Measurements from ENCODE around the gene RIMS3. TPM values are rescaled to one million over a fixed set of nuclear protein-coding genes. Genes with fewer than 3 reads are reported as not detected.

RIMS3 gene
- total RNA-seq, 1 donor from 2014 or later, result 6.2 TPM

- Mint-ChIP-seq H3K36me3 (ENCODE audit: low read depth) (no peaks in the 10 kb centered on the region), H3K27ac (no peak overlapping the region), H3K4me3 (no peak overlapping the region), H3K9me3 (no peaks in the 10 kb centered on the region), H3K27me3 (peaks cover 9% of the 10 kb centered on the region), H3K4me1 (no peaks in the 10 kb centered on the region)
- ChIA-PET POLR2A (no interaction called here), CTCF (interaction anchor here (0.7 kb wide), 1 partner anchor 9 kb away, joined by 3 read pairs; no protein-coding TSS in a partner anchor)
- intact Hi-C loops (cut with micrococcal nuclease), result no loop called here
- ATAC-seq (ENCODE audit: low read depth), result no peak
- TF ChIP-seq CTCF (IDR thresholded peaks at IDR 0.05), result no peak
- DNase-seq, result no peak
Measured at GRCh38 chr1:40618108-40618507, 47.4 kb downstream of the RIMS3 start.

GRCh38 chr1:40612345-40612831 lies 53.1 kb downstream of the RIMS3 start:
- ChIA-PET POLR2A (no interaction called here), CTCF (interaction anchor here (0.7 to 1.4 kb wide), 4 partner anchors 57 to 340 kb away, joined by 3 to 4 read pairs (median 3); no protein-coding TSS in a partner anchor)
- intact Hi-C loops (cut with micrococcal nuclease), result loop anchor here (1.0 to 5.0 kb wide), 5 partner anchors 57 to 340 kb away; no protein-coding TSS in a partner anchor
- Mint-ChIP-seq H3K9me3 (no peaks in the 10 kb centered on the region), H3K27me3 (peaks cover 2% of the 10 kb centered on the region), H3K4me3 (no peak overlapping the region), H3K36me3 (ENCODE audit: low read depth) (no peaks in the 10 kb centered on the region), H3K4me1 (no peaks in the 10 kb centered on the region), H3K27ac (no peak overlapping the region)
- peak; percentile 52 for TF ChIP-seq CTCF (IDR thresholded peaks at IDR 0.05)
- ATAC-seq (ENCODE audit: low read depth) (peak; percentile 96), DNase-seq (peak; percentile 27)

GRCh38 chr1:40610156-40610555 lies 55.3 kb downstream of the RIMS3 start:
- H3K4me3 Mint-ChIP-seq, result no peak overlapping the region
- ChIA-PET POLR2A (interaction anchor here (0.6 kb wide), 1 partner anchor 9 kb away, joined by 3 read pairs; no protein-coding TSS in a partner anchor), CTCF (interaction anchor here (1.0 to 1.8 kb wide), 2 partner anchors 59 to 241 kb away, joined by 5 read pairs; no protein-coding TSS in a partner anchor)
- H3K36me3 Mint-ChIP-seq (ENCODE audit: low read depth), result no peaks in the 10 kb centered on the region
- no peak for TF ChIP-seq CTCF (IDR thresholded peaks at IDR 0.05)
- intact Hi-C loops (cut with micrococcal nuclease), result loop anchor here (5.0 kb wide), 1 partner anchor 112 kb away; no protein-coding TSS in a partner anchor
- H3K27me3 Mint-ChIP-seq, result peaks cover 2% of the 10 kb centered on the region
- ATAC-seq (ENCODE audit: low read depth), result no peak
- no peaks in the 10 kb centered on the region for H3K9me3 Mint-ChIP-seq
- no peaks in the 10 kb centered on the region for H3K4me1 Mint-ChIP-seq
- no peak overlapping the region for H3K27ac Mint-ChIP-seq
- DNase-seq, result no peak

GRCh38 chr1:40607921-40608320 lies 57.6 kb downstream of the RIMS3 start:
- no peaks in the 10 kb centered on the region for H3K4me1 Mint-ChIP-seq
- intact Hi-C loops (cut with micrococcal nuclease), result no loop called here
- ChIA-PET CTCF (no interaction called here), POLR2A (no interaction called here)
- ATAC-seq (ENCODE audit: low read depth), result no peak
- no peaks in the 10 kb centered on the region for H3K9me3 Mint-ChIP-seq
- no peaks in the 10 kb centered on the region for H3K36me3 Mint-ChIP-seq (ENCODE audit: low read depth)
- no peak overlapping the region for H3K4me3 Mint-ChIP-seq
- TF ChIP-seq CTCF (IDR thresholded peaks at IDR 0.05), result no peak
- DNase-seq, result no peak
- no peak overlapping the region for H3K27ac Mint-ChIP-seq
- H3K27me3 Mint-ChIP-seq, result peaks cover 2% of the 10 kb centered on the region

- ATAC-seq (ENCODE audit: low read depth) (no peak), DNase-seq (no peak)
- Mint-ChIP-seq H3K9me3 (no peaks in the 10 kb centered on the region), H3K4me3 (no peak overlapping the region), H3K36me3 (ENCODE audit: low read depth) (no peaks in the 10 kb centered on the region), H3K27ac (no peak overlapping the region), H3K4me1 (no peaks in the 10 kb centered on the region), H3K27me3 (peaks cover 2% of the 10 kb centered on the region)
- ChIA-PET CTCF (interaction anchor here (0.7 kb wide), 1 partner anchor 1082 kb away, joined by 3 read pairs; no protein-coding TSS in a partner anchor), POLR2A (interaction anchor here (0.6 kb wide), 1 partner anchor 373 kb away, joined by 5 read pairs; the partner anchor contains the start of gene CTPS1)
- no peak for TF ChIP-seq CTCF (IDR thresholded peaks at IDR 0.05)
- intact Hi-C loops (cut with micrococcal nuclease), result no loop called here
Measured at GRCh38 chr1:40606978-40607377, 58.5 kb downstream of the RIMS3 start.

All from activated B cell treated with CpG ODN at 0.5 μM for 24 hours (primary cell).